Esophagus muscularis mucosa (tissue), 4 donors: ENCODE measurements around the gene PTTG1IP. TPM values are rescaled to one million over a fixed set of nuclear protein-coding genes. Genes with fewer than 3 reads are reported as not detected.
A peak's percentile ranks its signal among the peaks of the same experiment; 100 is the strongest.

Source experiments
- DNase-seq: peaks from one replicate; pipeline ENCODE4 v3.0.0-alpha.2; 2017; ENCODE audit errors: extremely low spot score
- H3K27ac ChIP-seq, 4 donors: fragments of 200-600 bp; sonication (generic); replicated peaks in 1 of 4; 1 replicate in 3 of 4; 2 replicates in 1 of 4; pipeline ENCODE4 v1.5.1; 2016 to 2019; ENCODE audit warnings: mild to moderate bottlenecking in 1 of 4
- H3K27me3 ChIP-seq, 4 donors: fragments of 200-600 bp; sonication (generic); one replicate each; pipeline versions ENCODE4 v1.5.1 to v1.6.0; 2016 to 2019
- H3K36me3 ChIP-seq, 4 donors: fragments of 200-600 bp; sonication (generic); one replicate each; pipeline ENCODE4 v1.5.1; 2016 to 2019
- H3K4me1 ChIP-seq, 4 donors: fragments of 200-600 bp; sonication (generic); one replicate each; pipeline ENCODE4 v1.5.1; 2016 to 2019
- H3K4me3 ChIP-seq, 4 donors: fragments of 200-600 bp; sonication (generic); 1 replicate in 2 of 4; 2 replicates in 2 of 4; pipeline ENCODE4 v1.5.1; 2016 to 2019; ENCODE audit warnings: mild to moderate bottlenecking in 4 of 4, moderate library complexity in 1 of 4
- H3K9me3 ChIP-seq, 4 donors: fragments of 200-600 bp; sonication (generic); 1 replicate in 3 of 4; 2 replicates in 1 of 4; pipeline ENCODE4 v1.5.1; 2016 to 2019
- EP300 ChIP-seq: sonication (generic); formaldehyde crosslinking; IDR thresholded peaks from one replicate; pipeline ENCODE4 v1.6.1; 2017; ENCODE audit warnings: antibody characterized with exemption
- POLR2A ChIP-seq: fragments of 450-650 bp; IDR thresholded peaks from one replicate; pipeline ENCODE4 v1.6.1; 2017; ENCODE audit warnings: antibody characterized with exemption, moderate library complexity, mild to moderate bottlenecking, low read depth
- POLR2AphosphoS5 ChIP-seq, 2 donors: sonication (generic); formaldehyde crosslinking; IDR thresholded peaks; one replicate each; pipeline ENCODE4 v1.6.1; 2017; ENCODE audit warnings: antibody characterized with exemption in 2 of 2
- WGBS: methylation state at CpG from one replicate; pipeline ENCODE4 v1.1.5; 2018; 5-methylcytosine and 5-hydroxymethylcytosine counted together
- intact Hi-C: fragments of 100-400 bp; cut with DNase I; formaldehyde crosslinking; loops from one replicate; pipeline ENCODE4 v1.15.1; 2023
- total RNA-seq, 4 donors: library from RNA; depleted of rRNA; stranded (reverse); fragments of >200 nt; gene quantifications; one replicate each; pipeline versions ENCODE4 v1.1.0 to v1.2.1, GENCODE V29; 2016
- TF ChIP-seq, protein P1 (sequence below), 3 experiments: fragments of 200-600 bp in 2 of 3; fragments of 450-650 bp in 1 of 3; sonication (generic) in 2 of 3; IDR thresholded peaks; one replicate each; pipeline ENCODE4 v1.5.1; 2017 to 2019; ENCODE audit warnings: antibody characterized with exemption in 3 of 3, mild to moderate bottlenecking in 2 of 3, moderate library complexity in 1 of 3

PTTG1IP gene
- 100 to 1,000 TPM; 222 to 382 (median 302) TPM for total RNA-seq

DNA sequence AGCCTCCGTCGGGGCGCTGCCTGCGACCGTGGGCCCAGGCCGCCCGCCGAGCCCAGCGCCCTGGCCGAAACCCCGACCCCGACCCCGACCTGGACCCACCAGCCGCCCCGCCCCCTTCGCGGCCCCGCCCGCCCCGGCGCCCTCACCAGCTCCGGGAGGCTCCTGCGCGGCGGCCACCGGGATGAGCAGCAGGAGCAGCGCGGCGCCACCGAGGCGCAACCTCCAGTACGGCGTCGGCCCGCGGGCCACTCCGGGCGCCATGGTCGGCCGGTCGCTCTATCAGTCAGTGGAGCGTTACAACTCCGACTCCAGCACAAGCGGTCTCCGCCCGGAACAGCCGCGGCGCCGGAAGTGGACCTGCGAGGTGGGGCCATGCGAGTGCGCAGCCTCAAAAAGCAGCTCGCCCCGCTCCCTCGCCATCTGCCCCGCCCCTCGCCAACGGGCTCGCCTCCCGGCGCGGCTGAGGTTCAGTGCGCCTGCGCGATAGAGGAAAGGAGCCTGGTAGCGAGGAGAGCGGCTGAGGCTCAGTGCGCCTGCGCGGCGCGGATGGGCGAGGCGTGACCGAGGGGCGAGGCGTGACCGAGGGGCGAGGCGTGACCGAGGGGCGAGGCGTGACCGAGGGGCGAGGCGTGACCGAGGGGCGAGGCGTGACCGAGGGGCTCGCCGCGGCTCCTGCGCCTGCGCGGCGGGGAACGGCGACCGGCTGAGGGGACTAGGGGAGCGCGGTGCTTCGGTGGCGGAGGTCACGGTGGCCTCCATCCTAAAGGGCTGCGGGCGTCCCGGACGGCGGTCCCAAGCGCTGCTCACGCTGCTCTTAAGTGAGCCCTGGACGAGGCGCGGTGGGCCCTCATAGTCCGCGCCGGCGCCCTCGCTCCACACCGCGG lies at the start of gene PTTG1IP:
TSS of gene PTTG1IP (minus strand) at position 335 of the 884 bp plus-strand sequence. CDS start at position 261, 74 bp downstream.
- no peaks in the 10 kb centered on the region for H3K27me3 ChIP-seq
- peak within 1 kb of the TSS; percentile 84 to 99 (median 96) for H3K4me3 ChIP-seq
- TF ChIP-seq EP300 (no peak), POLR2A (peak; percentile 80), POLR2AphosphoS5 (IDR thresholded peaks at IDR 0.05) (peak in 1 of 2 donors; percentile 99)
- H3K4me1 ChIP-seq: peaks cover 50 to 66% (median 60%) of the 10 kb centered on the region in 4 donors
- WGBS: no CpG with 5 or more reads among the region's 123 CpGs
- DNase-seq: peak; percentile 99
- H3K27ac ChIP-seq: peak within 1 kb of the TSS; percentile 96 to 98 (median 97)
- H3K9me3 ChIP-seq: no peaks in the 10 kb centered on the region
- intact Hi-C loops: loop anchor here (2.0 to 5.0 kb wide), 2 partner anchors 56 to 73 kb away; partner anchors contain the start of genes SUMO3 and UBE2G2
- no peaks in the 10 kb centered on the region for H3K36me3 ChIP-seq

- H3K4me3 ChIP-seq: no peak overlapping the region
- TF ChIP-seq EP300: no peak
- no peak for TF ChIP-seq POLR2AphosphoS5 (IDR thresholded peaks at IDR 0.05)
- TF ChIP-seq, protein P1, sequence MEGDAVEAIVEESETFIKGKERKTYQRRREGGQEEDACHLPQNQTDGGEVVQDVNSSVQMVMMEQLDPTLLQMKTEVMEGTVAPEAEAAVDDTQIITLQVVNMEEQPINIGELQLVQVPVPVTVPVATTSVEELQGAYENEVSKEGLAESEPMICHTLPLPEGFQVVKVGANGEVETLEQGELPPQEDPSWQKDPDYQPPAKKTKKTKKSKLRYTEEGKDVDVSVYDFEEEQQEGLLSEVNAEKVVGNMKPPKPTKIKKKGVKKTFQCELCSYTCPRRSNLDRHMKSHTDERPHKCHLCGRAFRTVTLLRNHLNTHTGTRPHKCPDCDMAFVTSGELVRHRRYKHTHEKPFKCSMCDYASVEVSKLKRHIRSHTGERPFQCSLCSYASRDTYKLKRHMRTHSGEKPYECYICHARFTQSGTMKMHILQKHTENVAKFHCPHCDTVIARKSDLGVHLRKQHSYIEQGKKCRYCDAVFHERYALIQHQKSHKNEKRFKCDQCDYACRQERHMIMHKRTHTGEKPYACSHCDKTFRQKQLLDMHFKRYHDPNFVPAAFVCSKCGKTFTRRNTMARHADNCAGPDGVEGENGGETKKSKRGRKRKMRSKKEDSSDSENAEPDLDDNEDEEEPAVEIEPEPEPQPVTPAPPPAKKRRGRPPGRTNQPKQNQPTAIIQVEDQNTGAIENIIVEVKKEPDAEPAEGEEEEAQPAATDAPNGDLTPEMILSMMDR (IDR thresholded peaks at IDR 0.05): no peak
- TF ChIP-seq POLR2A: no peak
- H3K9me3 ChIP-seq: no peaks in the 10 kb centered on the region
- peaks cover 0 to 40% (median 0%) of the 10 kb centered on the region in 4 donors for H3K27me3 ChIP-seq
- no peaks in the 10 kb centered on the region for H3K36me3 ChIP-seq
- no peak overlapping the region for H3K27ac ChIP-seq
- no peak for DNase-seq
- peaks cover 0 to 30% (median 11%) of the 10 kb centered on the region in 4 donors for H3K4me1 ChIP-seq
- intact Hi-C loops: no loop called here
- WGBS: 77% methylated on average over 5 of the region's 5 CpGs
Measured at GRCh38 chr21:44921928-44922327, 48.4 kb upstream of the PTTG1IP start.

DNA sequence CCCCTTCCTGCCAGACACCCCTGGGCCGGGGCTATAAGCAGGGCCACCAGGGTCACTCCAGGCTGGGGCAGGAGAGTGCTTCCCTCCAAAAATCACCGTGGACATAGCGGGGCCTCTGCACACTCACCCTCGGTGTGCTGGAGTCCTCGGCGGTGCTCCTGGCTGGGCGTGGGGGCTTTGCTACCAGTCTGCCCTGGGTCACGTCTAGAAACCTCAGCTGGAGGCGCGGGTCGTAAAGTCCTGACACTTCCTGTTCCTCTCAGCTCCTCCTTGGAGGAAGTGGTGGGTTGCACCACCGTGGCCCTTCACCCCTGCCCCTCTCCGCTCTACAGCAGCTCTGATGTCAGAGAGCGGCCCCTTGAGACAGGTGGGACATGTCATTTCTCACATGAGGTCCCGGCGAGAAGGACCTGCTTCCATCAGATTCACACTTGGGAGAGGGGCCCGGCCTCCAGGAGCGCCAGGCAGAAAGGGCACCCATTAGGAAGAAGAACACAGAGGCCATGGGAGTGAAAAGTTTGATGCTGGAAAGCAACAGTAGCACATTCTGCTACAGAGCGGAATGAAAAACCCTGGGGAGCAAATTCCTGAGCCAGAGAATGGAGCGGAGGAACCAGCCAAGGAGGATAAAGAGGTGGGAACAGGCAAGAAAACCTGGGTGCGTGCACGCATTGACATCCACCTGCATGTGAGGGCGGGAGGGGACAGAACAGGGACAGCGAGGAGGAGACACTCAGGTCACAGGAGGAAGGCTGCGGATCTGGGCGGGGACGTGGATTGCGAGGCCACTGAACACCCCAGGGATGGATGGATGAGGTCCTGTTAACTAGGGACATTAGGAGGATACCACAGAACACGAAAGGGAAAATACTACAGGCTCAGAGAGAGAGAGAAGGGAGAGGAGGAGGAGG lies 47.5 kb upstream of the PTTG1IP start, which contains the start of gene ITGB2:
TSS of gene ITGB2 (minus strand) at position 206 of the 911 bp plus-strand sequence. CDS start 10,117 bp downstream, outside the sequence.
- 71% methylated on average over 21 of the region's 29 CpGs for WGBS
- H3K27me3 ChIP-seq: peaks cover 0 to 32% (median 0%) of the 10 kb centered on the region in 4 donors
- DNase-seq: no peak
- H3K4me3 ChIP-seq: peak within 1 kb of the TSS; percentile 37 to 49 (median 38)
- no peak for TF ChIP-seq EP300
- no peak for TF ChIP-seq POLR2AphosphoS5 (IDR thresholded peaks at IDR 0.05)
- TF ChIP-seq, protein P1 (IDR thresholded peaks at IDR 0.05): no peak
- H3K36me3 ChIP-seq: no peaks in the 10 kb centered on the region
- peaks cover 0 to 20% (median 5%) of the 10 kb centered on the region in 4 donors for H3K4me1 ChIP-seq
- no peaks in the 10 kb centered on the region for H3K9me3 ChIP-seq
- peak within 1 kb of the TSS in 3 of 4 donors; percentile 5 to 23 (median 15) for H3K27ac ChIP-seq
- intact Hi-C loops: no loop called here

- no peaks in the 10 kb centered on the region for H3K9me3 ChIP-seq
- peak overlapping the region; percentile 37 to 49 (median 38) for H3K4me3 ChIP-seq
- intact Hi-C loops: no loop called here
- H3K36me3 ChIP-seq: no peaks in the 10 kb centered on the region
- H3K27ac ChIP-seq: peak overlapping the region in 3 of 4 donors; percentile 5 to 23 (median 15)
- peaks cover 0 to 32% (median 0%) of the 10 kb centered on the region in 4 donors for H3K27me3 ChIP-seq
- H3K4me1 ChIP-seq: peaks cover 0 to 13% (median 4%) of the 10 kb centered on the region in 4 donors
- TF ChIP-seq POLR2A: no peak
- no peak for TF ChIP-seq EP300
- TF ChIP-seq POLR2AphosphoS5 (IDR thresholded peaks at IDR 0.05): no peak
- TF ChIP-seq, protein P1 (IDR thresholded peaks at IDR 0.05): no peak
- DNase-seq: no peak
- WGBS: 75% methylated on average over 21 of the region's 28 CpGs
Measured at GRCh38 chr21:44919913-44920693, 46.6 kb upstream of the PTTG1IP start.
